H9 (cell line): ENCODE results near the gene IWS1. TPM values are rescaled to one million over a fixed set of nuclear protein-coding genes. Genes with fewer than 3 reads are reported as not detected.

Experiments
- DNase-seq: peaks from one replicate; pipeline ENCODE4 v3.0.0-alpha.2; 2017
- H2AFZ ChIP-seq: one replicate; pipeline ENCODE4 v1.6.1; 2013; ENCODE audit warnings: mild to moderate bottlenecking, low read length, control low read depth, moderate library complexity
- H2AK5ac ChIP-seq: 2 replicates; pipeline ENCODE4 v1.6.1; 2013; ENCODE audit warnings: low read length, control low read depth, mixed read lengths; ENCODE audit not compliant: insufficient read length
- H2BK120ac ChIP-seq: one replicate; pipeline ENCODE4 v1.6.1; 2013; ENCODE audit warnings: low read depth, mild to moderate bottlenecking, low read length, control low read depth, inconsistent platforms; ENCODE audit not compliant: poor library complexity, severe bottlenecking
- H2BK12ac ChIP-seq: 2 replicates; pipeline ENCODE4 v1.6.1; 2013; ENCODE audit warnings: low read length, control low read depth, mixed read lengths, low read depth; ENCODE audit not compliant: insufficient read length
- H2BK15ac ChIP-seq: 2 replicates; pipeline ENCODE4 v1.6.1; 2013; ENCODE audit warnings: low read depth, low read length, control low read depth
- H2BK20ac ChIP-seq: one replicate; pipeline ENCODE4 v1.6.1; 2013; ENCODE audit warnings: low read depth, mild to moderate bottlenecking, low read length, control low read depth, inconsistent platforms; ENCODE audit not compliant: poor library complexity, severe bottlenecking
- H2BK5ac ChIP-seq: 2 replicates; pipeline ENCODE4 v1.6.1; 2013; ENCODE audit warnings: low read length, control low read depth, mixed read lengths; ENCODE audit not compliant: insufficient read length
- H3K14ac ChIP-seq: 2 replicates; pipeline ENCODE4 v1.6.1; 2013; ENCODE audit warnings: low read length, control low read depth; ENCODE audit not compliant: insufficient read depth
- H3K18ac ChIP-seq: 2 replicates; pipeline ENCODE4 v1.6.1; 2013; ENCODE audit warnings: low read depth, mild to moderate bottlenecking, mixed read lengths, low read length, control low read depth; ENCODE audit not compliant: insufficient read length
- H3K23ac ChIP-seq: 2 replicates; pipeline ENCODE4 v1.6.1; 2013; ENCODE audit warnings: low read length, control low read depth, mixed read lengths, low read depth; ENCODE audit not compliant: insufficient read length
- H3K23me2 ChIP-seq: 2 replicates; pipeline ENCODE4 v1.6.1; 2013; ENCODE audit warnings: low read depth, mild to moderate bottlenecking, mixed read lengths, low read length, control low read depth; ENCODE audit not compliant: insufficient read length, poor library complexity, severe bottlenecking
- H3K27ac ChIP-seq: 2 replicates; pipeline ENCODE4 v1.5.1; 2013; ENCODE audit warnings: low read length, control low read depth, mixed read lengths, low read depth; ENCODE audit not compliant: insufficient read length
- H3K27me3 ChIP-seq: 2 replicates; pipeline ENCODE4 v1.6.1; 2013; ENCODE audit warnings: low read length, control low read depth, inconsistent platforms; ENCODE audit not compliant: insufficient read depth
- H3K4ac ChIP-seq: 2 replicates; pipeline ENCODE4 v1.6.1; 2013; ENCODE audit warnings: low read depth, mild to moderate bottlenecking, control low read depth, inconsistent platforms, low read length, moderate library complexity
- H3K4me1 ChIP-seq: 2 replicates; pipeline ENCODE4 v1.6.1; 2013; ENCODE audit warnings: low read length, control low read depth, inconsistent platforms; ENCODE audit not compliant: insufficient read depth
- H3K4me2 ChIP-seq: 2 replicates; pipeline ENCODE4 v1.6.1; 2013; ENCODE audit warnings: low read length, control low read depth, mixed read lengths; ENCODE audit not compliant: insufficient read length, insufficient read depth
- H3K56ac ChIP-seq: 2 replicates; pipeline ENCODE4 v1.6.1; 2013; ENCODE audit warnings: low read depth, mild to moderate bottlenecking, mixed read lengths, low read length, control low read depth; ENCODE audit not compliant: insufficient read length
- H3K79me1 ChIP-seq: 2 replicates; pipeline ENCODE4 v1.6.1; 2013; ENCODE audit warnings: low read depth, mild to moderate bottlenecking, moderate library complexity, low read length, control low read depth, inconsistent platforms; ENCODE audit not compliant: insufficient read depth, poor library complexity, severe bottlenecking
- H3K79me2 ChIP-seq: 2 replicates; pipeline ENCODE4 v1.6.1; 2013; ENCODE audit warnings: low read length, control low read depth, inconsistent platforms; ENCODE audit not compliant: insufficient read depth
- H3K9ac ChIP-seq: 2 replicates; pipeline ENCODE4 v1.6.1; 2013; ENCODE audit warnings: low read length, control low read depth, mixed read lengths; ENCODE audit not compliant: insufficient read length; ENCODE audit errors: extremely low read depth
- H3K9me3 ChIP-seq: one replicate; pipeline ENCODE4 v1.6.1; 2013; ENCODE audit warnings: low read depth, low read length, inconsistent platforms; ENCODE audit not compliant: control insufficient read depth
- H3T11ph ChIP-seq: one replicate; pipeline ENCODE4 v1.6.1; 2013; ENCODE audit warnings: mild to moderate bottlenecking, low read length, control low read depth, inconsistent platforms
- H4K20me1 ChIP-seq: one replicate; pipeline ENCODE4 v1.6.1; 2013; ENCODE audit not compliant: control insufficient read depth, insufficient read length, insufficient read depth
- H4K5ac ChIP-seq: 2 replicates; pipeline ENCODE4 v1.6.1; 2013; ENCODE audit warnings: low read depth, mild to moderate bottlenecking, mixed read lengths, low read length, control low read depth; ENCODE audit not compliant: insufficient read length
- H4K8ac ChIP-seq: replicated peaks from 2 replicates; pipeline ENCODE4 v1.6.1; 2013; ENCODE audit warnings: low read length, control low read depth, mixed read lengths, low read depth; ENCODE audit not compliant: insufficient read length
- H4K91ac ChIP-seq: 2 replicates; pipeline ENCODE4 v1.6.1; 2013; ENCODE audit warnings: low read depth, mild to moderate bottlenecking, moderate library complexity, mixed read lengths, low read length, control low read depth; ENCODE audit not compliant: insufficient read length
- H3K27ac Mint-ChIP-seq, 3 experiments: 2 replicates in 2 of 3; 3 replicates in 1 of 3; pipeline ENCODE4 v1.8.0; 2020 to 2021; ENCODE audit warnings: mixed read lengths in 3 of 3, mild to moderate bottlenecking in 1 of 3, moderate library complexity in 1 of 3
- H3K27me3 Mint-ChIP-seq: 2 replicates; pipeline ENCODE4 v1.8.0; 2021; ENCODE audit warnings: low read depth, mild to moderate bottlenecking, moderate library complexity, mixed read lengths
- H3K36me3 Mint-ChIP-seq, 3 experiments: 2 replicates in 2 of 3; 3 replicates in 1 of 3; pipeline ENCODE4 v1.8.0; 2020 to 2021; ENCODE audit warnings: low read depth in 3 of 3, mixed read lengths in 3 of 3; ENCODE audit not compliant: insufficient read depth in 1 of 3
- H3K4me1 Mint-ChIP-seq, 2 experiments: 2 replicates each; pipeline ENCODE4 v1.8.0; 2020; ENCODE audit warnings: mixed read lengths in 2 of 2
- H3K4me3 Mint-ChIP-seq, 2 experiments: 2 replicates in 1 of 2; 3 replicates in 1 of 2; pipeline ENCODE4 v1.8.0; 2020 to 2021; ENCODE audit warnings: mild to moderate bottlenecking in 2 of 2, mixed read lengths in 2 of 2, moderate library complexity in 1 of 2
- H3K9me3 Mint-ChIP-seq, 2 experiments: 2 replicates in 1 of 2; 3 replicates in 1 of 2; pipeline ENCODE4 v1.8.0; 2020; ENCODE audit warnings: mild to moderate bottlenecking in 2 of 2, mixed read lengths in 2 of 2, moderate library complexity in 1 of 2
- WGBS: extraction: QIAGEN DNeasy Blood & Tissue Kit; methylation state at CpG from one replicate; pipeline ENCODE4 v1.1.7; 2013; ENCODE audit warnings: missing lambda C conversion rate, low lambda C conversion rate, mixed read lengths; ENCODE audit not compliant: insufficient read length; ENCODE audit errors: extremely low coverage; 5-methylcytosine and 5-hydroxymethylcytosine counted together
- total RNA-seq: library from RNA; stranded (reverse); gene quantifications from 2 replicates; pipeline ENCODE4 v1.2.1, GENCODE V29; 2021
- TF ChIP-seq, protein P1 (sequence below): fragments of 200-600 bp; sonication (generic); conservative IDR thresholded peaks from 3 replicates; pipeline ENCODE4 v1.8.0; 2021; ENCODE audit warnings: antibody characterized with exemption, mild to moderate bottlenecking

Gene IWS1
- total RNA-seq, 1 experiment from 2014 or later = 66.2 TPM

DNA sequence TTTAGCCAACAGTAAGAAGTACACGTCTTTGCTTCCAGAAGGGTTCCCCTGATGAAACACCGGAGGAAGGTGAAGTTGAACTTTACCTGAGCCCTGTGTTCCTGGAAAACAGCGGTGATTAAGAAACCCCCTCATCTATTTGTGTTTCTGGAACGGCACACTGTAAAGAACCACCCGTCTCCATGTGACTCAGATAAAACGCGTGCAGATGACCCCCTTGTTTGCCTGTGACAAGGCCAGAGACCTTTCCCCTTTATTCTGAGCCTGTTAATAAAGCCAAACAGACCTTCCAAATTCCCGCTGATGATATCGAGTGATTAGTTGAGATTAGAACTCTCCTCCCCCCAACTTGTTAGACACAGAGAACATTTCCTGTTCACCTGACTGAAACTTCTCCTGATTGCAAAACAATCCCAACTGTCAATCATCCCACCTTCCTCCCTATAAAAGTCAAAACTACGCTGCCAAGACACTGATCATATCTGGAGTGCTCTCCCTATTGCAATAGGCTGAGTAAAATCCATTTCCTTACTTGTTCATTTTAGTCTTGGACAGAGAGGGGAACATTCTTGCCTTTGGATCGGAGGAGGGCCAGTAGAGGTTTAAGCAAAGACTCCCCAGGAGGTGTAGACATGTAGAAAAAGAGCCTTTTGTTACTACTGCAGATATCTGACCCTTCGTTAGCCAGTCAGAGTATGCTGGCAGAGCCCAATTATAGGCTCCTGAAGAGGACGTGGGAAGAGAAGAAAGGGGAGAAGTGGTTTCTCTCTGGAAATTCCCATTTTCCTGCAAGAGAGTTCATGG lies 914 bp upstream of the IWS1 start:
- peak overlapping the region; percentile 5 for H2BK5ac ChIP-seq
- no peak overlapping the region for H2BK15ac ChIP-seq
- peak overlapping the region; percentile 72 for H3K4me2 ChIP-seq
- peaks cover 3% of the 10 kb centered on the region for H3K79me1 ChIP-seq
- H3K18ac ChIP-seq = peak overlapping the region; percentile 79
- no peak overlapping the region for H4K91ac ChIP-seq
- DNase-seq = no peak
- H2AFZ ChIP-seq = peak overlapping the region; percentile 37
- no peaks in the 10 kb centered on the region for H3K9me3 ChIP-seq
- Mint-ChIP-seq H3K9me3 (peaks cover 6 to 7% of the 10 kb centered on the region in 2 experiments), H3K4me1 (peaks cover 16 to 20% of the 10 kb centered on the region in 2 experiments), H3K27ac (peak overlapping the region; percentile 99 to 100 (median 99)), H3K4me3 (peak overlapping the region; percentile 91 to 99), H3K27me3 (peaks cover 6% of the 10 kb centered on the region), H3K36me3 (peaks cover 2 to 20% (median 17%) of the 10 kb centered on the region in 3 experiments)
- no peak overlapping the region for H3K4ac ChIP-seq
- no peak overlapping the region for H3K56ac ChIP-seq
- no peaks in the 10 kb centered on the region for H4K20me1 ChIP-seq
- peak overlapping the region; percentile 69 for H3K27ac ChIP-seq
- no peaks in the 10 kb centered on the region for H3K27me3 ChIP-seq
- no peaks in the 10 kb centered on the region; the same call in 1 of the 2 replicates for H3K4me1 ChIP-seq
- H2BK12ac ChIP-seq = no peak overlapping the region
- H3T11ph ChIP-seq = no peak overlapping the region
- no peak overlapping the region for H2BK20ac ChIP-seq
- H4K5ac ChIP-seq = no peak overlapping the region
- H2BK120ac ChIP-seq = no peak overlapping the region
- H3K14ac ChIP-seq = peak overlapping the region; percentile 21; the same call in 1 of the 2 replicates
- H3K23me2 ChIP-seq = peaks cover 9% of the 10 kb centered on the region
- no CpG with 5 or more reads among the region's 13 CpGs for WGBS
- no peak overlapping the region for H2AK5ac ChIP-seq
- TF ChIP-seq, protein P1, sequence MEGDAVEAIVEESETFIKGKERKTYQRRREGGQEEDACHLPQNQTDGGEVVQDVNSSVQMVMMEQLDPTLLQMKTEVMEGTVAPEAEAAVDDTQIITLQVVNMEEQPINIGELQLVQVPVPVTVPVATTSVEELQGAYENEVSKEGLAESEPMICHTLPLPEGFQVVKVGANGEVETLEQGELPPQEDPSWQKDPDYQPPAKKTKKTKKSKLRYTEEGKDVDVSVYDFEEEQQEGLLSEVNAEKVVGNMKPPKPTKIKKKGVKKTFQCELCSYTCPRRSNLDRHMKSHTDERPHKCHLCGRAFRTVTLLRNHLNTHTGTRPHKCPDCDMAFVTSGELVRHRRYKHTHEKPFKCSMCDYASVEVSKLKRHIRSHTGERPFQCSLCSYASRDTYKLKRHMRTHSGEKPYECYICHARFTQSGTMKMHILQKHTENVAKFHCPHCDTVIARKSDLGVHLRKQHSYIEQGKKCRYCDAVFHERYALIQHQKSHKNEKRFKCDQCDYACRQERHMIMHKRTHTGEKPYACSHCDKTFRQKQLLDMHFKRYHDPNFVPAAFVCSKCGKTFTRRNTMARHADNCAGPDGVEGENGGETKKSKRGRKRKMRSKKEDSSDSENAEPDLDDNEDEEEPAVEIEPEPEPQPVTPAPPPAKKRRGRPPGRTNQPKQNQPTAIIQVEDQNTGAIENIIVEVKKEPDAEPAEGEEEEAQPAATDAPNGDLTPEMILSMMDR = no peak
- H3K79me2 ChIP-seq = peaks cover 17% of the 10 kb centered on the region
- no peak overlapping the region for H3K23ac ChIP-seq
- no peak overlapping the region for H4K8ac ChIP-seq
- peak overlapping the region; percentile 87 for H3K9ac ChIP-seq
